Measurements from ENCODE around the gene DUSP18. TPM values are rescaled to one million over a fixed set of nuclear protein-coding genes. Genes with fewer than 3 reads are reported as not detected.

DUSP18 gene
- total and polyA plus RNA-seq, 9 of the 15 experiments (the other 6 are each of a cell fraction or from before 2014, with no cell fraction given): 1.00 to 3.7 (median 1.5) TPM

- TF ChIP-seq CSDE1 (IDR thresholded peaks at IDR 0.05) (0 out of 4 replicates have a peak, but pooled peaks of 1 of the 2 experiments have one; percentile 47), USF2 (CRISPR knock-in tag; IDR thresholded peaks at IDR 0.05) (peak; percentile 60), FOXJ3 (CRISPR knock-in tag; IDR thresholded peaks at IDR 0.05) (peak; percentile 64; the same call in 1 of the 2 replicates), NR2C1 (IDR thresholded peaks at IDR 0.05) (no peak), NR2C1 (tag; IDR thresholded peaks at IDR 0.05) (peak; percentile 43; the same call in 1 of the 2 replicates), RFX5 (IDR thresholded peaks at IDR 0.05; ENCODE audit: low read depth, low read length) (no peak), L3MBTL2 (IDR thresholded peaks at IDR 0.05) (peak; percentile 34; the same call in 1 of the 2 replicates), ZNF644 (tag; IDR thresholded peaks at IDR 0.05; ENCODE audit: low read depth) (no peak), ZNF589 (CRISPR knock-in tag; IDR thresholded peaks at IDR 0.05; ENCODE audit: low read depth) (no peak), NR2C2 (CRISPR knock-in tag; IDR thresholded peaks at IDR 0.05) (no peak), NR2C2 (tag; IDR thresholded peaks at IDR 0.05) (peak; percentile 44; the same call in 1 of the 2 replicates)
Measured at GRCh38 chr22:30637701-30638114, 30.0 kb downstream of the DUSP18 start (continued).

Data from K562 (cell line).